GM23338 (cell line): ENCODE data around the gene ZBTB1. TPM values are rescaled to one million over a fixed set of nuclear protein-coding genes. Genes with fewer than 3 reads are reported as not detected.

Experiments used
- ATAC-seq: fragments of 200-7000 bp; cut with Tn5 transposase; 3 replicates; pipeline ENCODE4 v1.9.1; 2020
- DNase-seq: peaks from one replicate; pipeline ENCODE4 v3.0.0-alpha.2; 2015; ENCODE audit warnings: low spot score
- H2AFZ ChIP-seq: fragments of 200-600 bp; sonication (generic); 2 replicates; pipeline ENCODE4 v1.8.0; 2016; ENCODE audit warnings: antibody characterized with exemption, mild to moderate bottlenecking, moderate library complexity
- H3F3A ChIP-seq: fragments of 200-600 bp; sonication (generic); replicated peaks from 2 replicates; pipeline ENCODE4 v1.8.0; 2017; ENCODE audit warnings: antibody characterized with exemption, mixed run types, low read depth
- H3K27ac ChIP-seq: fragments of 200-600 bp; sonication (generic); 2 replicates; pipeline ENCODE4 v1.6.1; 2016; ENCODE audit warnings: low read depth
- H3K27me3 ChIP-seq: fragments of 200-600 bp; sonication (generic); 2 replicates; pipeline ENCODE4 v1.8.0; 2016; ENCODE audit warnings: mild to moderate bottlenecking, mixed run types, moderate library complexity; ENCODE audit not compliant: insufficient read depth
- H3K36me3 ChIP-seq: fragments of 200-600 bp; sonication (generic); 2 replicates; pipeline ENCODE4 v1.8.0; 2016; ENCODE audit warnings: mild to moderate bottlenecking; ENCODE audit not compliant: insufficient read depth
- H3K4me1 ChIP-seq: fragments of 200-600 bp; sonication (generic); 2 replicates; pipeline ENCODE4 v1.8.0; 2016; ENCODE audit warnings: mild to moderate bottlenecking, moderate library complexity; ENCODE audit not compliant: insufficient read depth
- H3K4me2 ChIP-seq: fragments of 200-600 bp; sonication (generic); 2 replicates; pipeline ENCODE4 v1.7.1; 2017; ENCODE audit warnings: mixed run types
- H3K4me3 ChIP-seq: fragments of 200-600 bp; sonication (generic); 2 replicates; pipeline ENCODE4 v1.6.1; 2016; ENCODE audit warnings: mixed run types
- H3K79me2 ChIP-seq: fragments of 200-600 bp; sonication (generic); replicated peaks from 2 replicates; pipeline ENCODE4 v1.8.0; 2017; ENCODE audit warnings: mild to moderate bottlenecking; ENCODE audit not compliant: insufficient read depth
- H3K9me2 ChIP-seq: fragments of 200-600 bp; sonication (generic); 2 replicates; pipeline ENCODE4 v1.8.0; 2017; ENCODE audit not compliant: insufficient read depth
- H4K20me1 ChIP-seq: fragments of 200-600 bp; sonication (generic); replicated peaks from 2 replicates; pipeline ENCODE4 v1.8.0; 2017; ENCODE audit warnings: mild to moderate bottlenecking; ENCODE audit not compliant: insufficient read depth
- H3K27ac Mint-ChIP-seq: 2 replicates; pipeline ENCODE4 v1.8.0; 2020; ENCODE audit warnings: inconsistent platforms, mild to moderate bottlenecking, moderate library complexity, mixed read lengths
- H3K27me3 Mint-ChIP-seq: 3 replicates; pipeline ENCODE4 v1.8.0; 2022; ENCODE audit warnings: low read depth, mild to moderate bottlenecking, moderate library complexity, mixed read lengths, inconsistent platforms; ENCODE audit not compliant: insufficient read depth, poor library complexity
- H3K36me3 Mint-ChIP-seq: 3 replicates; pipeline ENCODE4 v1.8.0; 2021; ENCODE audit warnings: low read depth, mild to moderate bottlenecking, inconsistent platforms, moderate library complexity, mixed read lengths
- H3K4me1 Mint-ChIP-seq: 3 replicates; pipeline ENCODE4 v1.8.0; 2020; ENCODE audit warnings: mild to moderate bottlenecking, inconsistent platforms, mixed read lengths
- H3K4me3 Mint-ChIP-seq: 3 replicates; pipeline ENCODE4 v1.8.0; 2021; ENCODE audit warnings: moderate library complexity, mild to moderate bottlenecking, inconsistent platforms, mixed read lengths
- H3K9me3 Mint-ChIP-seq: 3 replicates; pipeline ENCODE4 v1.8.0; 2020; ENCODE audit warnings: moderate library complexity, mild to moderate bottlenecking, inconsistent platforms, mixed read lengths
- CREB1 ChIP-seq: fragments of 250-450 bp; sonication (Bioruptor Pico); IDR thresholded peaks from 2 replicates; pipeline ENCODE4 v1.5.0; 2020; ENCODE audit warnings: low read depth, mild to moderate bottlenecking, moderate library complexity
- EZH2 ChIP-seq: fragments of 200-600 bp; sonication (generic); IDR thresholded peaks from one replicate; pipeline ENCODE4 v1.8.0; 2017; ENCODE audit warnings: antibody characterized with exemption, mild to moderate bottlenecking, low read depth; ENCODE audit not compliant: unreplicated experiment
- JUNB ChIP-seq: IDR thresholded peaks from one replicate; pipeline ENCODE4 v1.6.1; 2016; ENCODE audit warnings: antibody characterized with exemption; ENCODE audit not compliant: unreplicated experiment
- POLR2AphosphoS5 ChIP-seq: IDR thresholded peaks from 2 replicates; pipeline ENCODE4 v1.6.1; 2016; ENCODE audit warnings: antibody characterized with exemption, low read depth
- STAT1 ChIP-seq: IDR thresholded peaks from one replicate; pipeline ENCODE4 v1.6.1; 2016; ENCODE audit warnings: antibody characterized with exemption; ENCODE audit not compliant: unreplicated experiment
- ZNF331 ChIP-seq: fragments of 250-450 bp; sonication (Bioruptor Pico); IDR thresholded peaks from 2 replicates; pipeline ENCODE4 v1.5.0; 2020; ENCODE audit warnings: low read depth, mild to moderate bottlenecking, moderate library complexity
- polyA plus RNA-seq: library from polyadenylated mRNA; unstranded; fragments of >200 nt; fragmentation: Nextera tagmentation; extraction: Ambion mirVana; gene quantifications from 2 replicates; pipeline ENCODE4 v1.2.1, GENCODE V29; 2016
- total RNA-seq: library from RNA; depleted of rRNA; stranded (reverse); fragments of >200 nt; shearing (Covaris generic); gene quantifications from 2 replicates; pipeline ENCODE4 v1.2.3, GENCODE V29; 2014
- TF ChIP-seq, protein P1 (sequence below), 2 experiments: fragments of 200-600 bp in 1 of 2; sonication (generic) in 1 of 2; conservative IDR thresholded peaks; 2 replicates each; pipeline versions ENCODE4 v1.5.1 to v1.6.1; 2016 to 2017; ENCODE audit warnings: antibody characterized with exemption in 2 of 2, low read depth in 2 of 2, mild to moderate bottlenecking in 2 of 2, moderate library complexity in 1 of 2

ZBTB1 gene
- total and polyA plus RNA-seq, 2 experiments from 2014 or later, result 11.2 to 33.0 TPM

DNA sequence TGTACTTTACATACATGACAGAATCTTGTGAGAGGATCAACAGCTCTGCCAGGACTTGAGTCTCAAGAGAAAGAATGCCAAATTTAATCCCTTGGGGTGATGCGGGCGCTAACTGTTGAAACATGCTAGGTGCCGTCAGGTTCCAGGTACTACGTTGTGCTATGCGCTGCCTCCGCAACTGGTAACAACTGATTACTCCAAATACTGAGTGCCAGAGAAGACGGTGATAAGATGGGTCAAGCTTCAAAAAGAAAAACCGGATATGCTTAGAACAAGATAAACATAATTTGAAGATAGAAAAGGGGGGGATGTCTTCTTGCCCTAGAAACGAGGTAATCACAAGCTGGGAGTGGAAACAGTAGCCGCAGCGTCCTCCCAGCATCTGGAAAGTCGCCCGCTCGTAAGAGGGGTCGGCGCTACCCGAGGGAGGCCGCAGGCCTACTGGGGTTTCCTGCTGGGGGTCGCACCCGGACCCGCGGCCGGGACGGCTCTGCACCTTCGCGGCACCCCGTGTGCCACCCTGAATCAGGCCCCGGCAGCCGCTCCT is 1.6 kb upstream of the ZBTB1 start:
- Histone ChIP-seq H2AFZ (peak overlapping the region; percentile 97), H3K27ac (peak overlapping the region; percentile 88)
- peak; percentile 50 for DNase-seq

DNA sequence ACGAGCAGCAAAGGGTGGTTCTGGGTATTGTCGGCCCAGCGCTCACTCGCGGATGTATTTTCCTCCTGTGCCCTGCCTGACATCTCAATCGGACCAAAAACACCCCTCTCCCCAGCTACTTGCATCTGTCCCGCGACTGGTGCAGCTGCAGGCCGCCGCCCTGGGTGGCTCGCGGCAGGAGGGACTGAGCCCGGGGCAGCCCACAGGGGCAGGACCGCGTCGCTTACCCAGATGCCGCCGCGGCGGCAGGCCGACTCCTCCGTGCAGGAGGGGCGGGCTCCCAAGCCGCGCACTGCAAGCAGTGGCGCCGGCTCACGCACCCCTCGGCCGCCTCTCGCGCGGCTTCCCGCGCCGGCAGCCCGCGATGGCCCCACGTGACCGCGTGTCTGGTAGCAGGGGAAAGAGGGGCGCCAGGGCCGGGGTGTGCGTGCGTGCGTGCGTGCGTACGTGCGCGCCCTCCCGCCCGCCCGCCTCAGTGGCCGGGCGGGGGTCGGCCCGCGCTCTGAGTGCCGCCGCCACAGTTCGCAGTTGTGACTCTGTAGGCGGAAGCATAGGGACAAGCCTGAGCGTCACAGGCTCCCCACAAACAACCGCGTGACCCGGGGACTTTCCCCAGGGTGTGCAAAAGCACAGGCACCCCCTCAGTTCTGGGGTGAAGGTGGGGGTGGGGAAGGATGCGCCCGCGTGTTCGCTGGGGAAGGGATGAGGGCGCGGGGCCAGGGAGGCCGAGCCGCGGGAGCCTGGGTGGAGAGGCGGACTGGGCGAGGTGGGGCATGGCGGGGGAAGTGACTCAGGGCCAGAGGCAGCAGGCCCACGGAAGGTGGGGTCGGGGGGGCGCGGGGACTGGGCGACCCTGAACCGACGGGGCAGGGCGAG is 898 bp upstream of the ZBTB1 start, which contains the start of gene ZBTB25:
Gene ZBTB25, minus strand, starts transcription at position 405 of the 876 bp plus-strand sequence. CDS start 13,305 bp downstream, outside the sequence.
- Histone ChIP-seq H3K79me2 (peaks cover 77% of the 10 kb centered on the region), H3K4me1 (peaks cover 40% of the 10 kb centered on the region), H2AFZ (peak within 1 kb of the TSS; percentile 97), H3F3A (peaks cover 8% of the 10 kb centered on the region; the same call in 1 of the 2 replicates), H4K20me1 (0 out of 2 replicates have a peak, but pooled peaks cover 7% of the 10 kb centered on the region), H3K4me2 (peak within 1 kb of the TSS; percentile 86), H3K27ac (peak within 1 kb of the TSS; percentile 100), H3K27me3 (no peaks in the 10 kb centered on the region), H3K9me2 (no peaks in the 10 kb centered on the region), H3K36me3 (no peaks in the 10 kb centered on the region), H3K4me3 (peak within 1 kb of the TSS; percentile 76)
- H3K4me1 Mint-ChIP-seq, result peaks cover 44% of the 10 kb centered on the region
- TF ChIP-seq POLR2AphosphoS5, result peak; percentile 74
- TF ChIP-seq ZNF331 (CRISPR knock-in tag), result no peak
- H3K4me3 Mint-ChIP-seq, result peak within 1 kb of the TSS; percentile 94
- peak; percentile 69 for ATAC-seq
- peak within 1 kb of the TSS; percentile 100 for H3K27ac Mint-ChIP-seq
- peaks cover 14% of the 10 kb centered on the region for H3K36me3 Mint-ChIP-seq
- peak; percentile 95 for DNase-seq
- peaks cover 11% of the 10 kb centered on the region for H3K27me3 Mint-ChIP-seq
- H3K9me3 Mint-ChIP-seq, result no peaks in the 10 kb centered on the region

More for the DNA sequence above, 1.6 kb upstream of the ZBTB1 start:
- Mint-ChIP-seq H3K9me3 (no peaks in the 10 kb centered on the region), H3K36me3 (peaks cover 16% of the 10 kb centered on the region), H3K4me1 (peaks cover 38% of the 10 kb centered on the region), H3K27me3 (peaks cover 11% of the 10 kb centered on the region), H3K4me3 (peak overlapping the region; percentile 94), H3K27ac (peak overlapping the region; percentile 91)
- Histone ChIP-seq H3K4me1 (peaks cover 33% of the 10 kb centered on the region), H3K4me2 (peak overlapping the region; percentile 86), H3F3A (peaks cover 8% of the 10 kb centered on the region; the same call in 1 of the 2 replicates), H3K4me3 (peak overlapping the region; percentile 76), H4K20me1 (0 out of 2 replicates have a peak, but pooled peaks cover 4% of the 10 kb centered on the region), H3K79me2 (peaks cover 72% of the 10 kb centered on the region), H3K36me3 (no peaks in the 10 kb centered on the region), H3K27me3 (no peaks in the 10 kb centered on the region), H3K9me2 (no peaks in the 10 kb centered on the region)
- no peak for ATAC-seq
- no peak for TF ChIP-seq JUNB
- TF ChIP-seq STAT1, result no peak
- TF ChIP-seq, protein P1, sequence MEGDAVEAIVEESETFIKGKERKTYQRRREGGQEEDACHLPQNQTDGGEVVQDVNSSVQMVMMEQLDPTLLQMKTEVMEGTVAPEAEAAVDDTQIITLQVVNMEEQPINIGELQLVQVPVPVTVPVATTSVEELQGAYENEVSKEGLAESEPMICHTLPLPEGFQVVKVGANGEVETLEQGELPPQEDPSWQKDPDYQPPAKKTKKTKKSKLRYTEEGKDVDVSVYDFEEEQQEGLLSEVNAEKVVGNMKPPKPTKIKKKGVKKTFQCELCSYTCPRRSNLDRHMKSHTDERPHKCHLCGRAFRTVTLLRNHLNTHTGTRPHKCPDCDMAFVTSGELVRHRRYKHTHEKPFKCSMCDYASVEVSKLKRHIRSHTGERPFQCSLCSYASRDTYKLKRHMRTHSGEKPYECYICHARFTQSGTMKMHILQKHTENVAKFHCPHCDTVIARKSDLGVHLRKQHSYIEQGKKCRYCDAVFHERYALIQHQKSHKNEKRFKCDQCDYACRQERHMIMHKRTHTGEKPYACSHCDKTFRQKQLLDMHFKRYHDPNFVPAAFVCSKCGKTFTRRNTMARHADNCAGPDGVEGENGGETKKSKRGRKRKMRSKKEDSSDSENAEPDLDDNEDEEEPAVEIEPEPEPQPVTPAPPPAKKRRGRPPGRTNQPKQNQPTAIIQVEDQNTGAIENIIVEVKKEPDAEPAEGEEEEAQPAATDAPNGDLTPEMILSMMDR (conservative IDR thresholded peaks at IDR 0.05; ENCODE audit: low read depth in 2 of 2), result no peak
- TF ChIP-seq POLR2AphosphoS5, result no peak
- no peak for TF ChIP-seq EZH2
- no peak for TF ChIP-seq CREB1 (CRISPR knock-in tag)
